Measurements from ENCODE around the gene DNPEP. TPM values are rescaled to one million over a fixed set of nuclear protein-coding genes. Genes with fewer than 3 reads are reported as not detected.

Gene DNPEP
- total RNA-seq, 1 donor from 2014 or later = 49.6 TPM

DNA sequence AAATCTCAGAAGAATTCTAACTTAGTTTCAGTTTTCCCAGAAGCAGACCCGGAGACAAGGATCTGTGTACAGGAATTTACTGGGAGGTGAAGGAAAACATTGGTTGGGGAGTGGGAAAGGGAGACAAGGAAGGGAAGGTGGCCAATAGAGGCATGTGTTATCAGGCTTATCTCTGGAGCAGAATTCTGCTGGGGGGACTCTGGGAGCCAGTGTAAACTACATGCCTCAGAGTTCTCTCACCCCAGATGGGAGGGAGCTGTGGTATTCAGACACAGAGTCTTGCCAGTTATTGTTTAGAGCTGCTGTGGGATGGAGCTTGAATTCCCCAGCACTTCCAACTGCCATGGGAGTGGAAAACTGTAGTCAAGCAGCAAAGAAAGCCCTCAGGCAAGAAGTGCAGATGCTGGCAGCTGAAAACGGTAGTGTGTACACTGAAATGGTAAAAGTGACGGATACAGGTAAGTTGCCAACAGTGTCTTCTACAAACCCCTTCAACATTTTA, 19.0 kb downstream of the DNPEP start:
- H3K27ac Mint-ChIP-seq (ENCODE audit: unreplicated experiment) = no peak overlapping the region
- no peaks in the 10 kb centered on the region for H3K9me3 Mint-ChIP-seq (ENCODE audit: unreplicated experiment)
- H3K4me3 Mint-ChIP-seq (ENCODE audit: unreplicated experiment) = no peak overlapping the region
- H3K36me3 Mint-ChIP-seq (ENCODE audit: low read depth, unreplicated experiment) = peaks cover 4% of the 10 kb centered on the region
- peaks cover 3% of the 10 kb centered on the region for H3K4me1 Mint-ChIP-seq (ENCODE audit: unreplicated experiment)
- TF ChIP-seq, protein P1, sequence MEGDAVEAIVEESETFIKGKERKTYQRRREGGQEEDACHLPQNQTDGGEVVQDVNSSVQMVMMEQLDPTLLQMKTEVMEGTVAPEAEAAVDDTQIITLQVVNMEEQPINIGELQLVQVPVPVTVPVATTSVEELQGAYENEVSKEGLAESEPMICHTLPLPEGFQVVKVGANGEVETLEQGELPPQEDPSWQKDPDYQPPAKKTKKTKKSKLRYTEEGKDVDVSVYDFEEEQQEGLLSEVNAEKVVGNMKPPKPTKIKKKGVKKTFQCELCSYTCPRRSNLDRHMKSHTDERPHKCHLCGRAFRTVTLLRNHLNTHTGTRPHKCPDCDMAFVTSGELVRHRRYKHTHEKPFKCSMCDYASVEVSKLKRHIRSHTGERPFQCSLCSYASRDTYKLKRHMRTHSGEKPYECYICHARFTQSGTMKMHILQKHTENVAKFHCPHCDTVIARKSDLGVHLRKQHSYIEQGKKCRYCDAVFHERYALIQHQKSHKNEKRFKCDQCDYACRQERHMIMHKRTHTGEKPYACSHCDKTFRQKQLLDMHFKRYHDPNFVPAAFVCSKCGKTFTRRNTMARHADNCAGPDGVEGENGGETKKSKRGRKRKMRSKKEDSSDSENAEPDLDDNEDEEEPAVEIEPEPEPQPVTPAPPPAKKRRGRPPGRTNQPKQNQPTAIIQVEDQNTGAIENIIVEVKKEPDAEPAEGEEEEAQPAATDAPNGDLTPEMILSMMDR (IDR thresholded peaks at IDR 0.05; ENCODE audit: unreplicated experiment) = no peak
- H3K27me3 Mint-ChIP-seq (ENCODE audit: unreplicated experiment) = peaks cover 4% of the 10 kb centered on the region
- no peak for DNase-seq (ENCODE audit: low spot score)

DNA sequence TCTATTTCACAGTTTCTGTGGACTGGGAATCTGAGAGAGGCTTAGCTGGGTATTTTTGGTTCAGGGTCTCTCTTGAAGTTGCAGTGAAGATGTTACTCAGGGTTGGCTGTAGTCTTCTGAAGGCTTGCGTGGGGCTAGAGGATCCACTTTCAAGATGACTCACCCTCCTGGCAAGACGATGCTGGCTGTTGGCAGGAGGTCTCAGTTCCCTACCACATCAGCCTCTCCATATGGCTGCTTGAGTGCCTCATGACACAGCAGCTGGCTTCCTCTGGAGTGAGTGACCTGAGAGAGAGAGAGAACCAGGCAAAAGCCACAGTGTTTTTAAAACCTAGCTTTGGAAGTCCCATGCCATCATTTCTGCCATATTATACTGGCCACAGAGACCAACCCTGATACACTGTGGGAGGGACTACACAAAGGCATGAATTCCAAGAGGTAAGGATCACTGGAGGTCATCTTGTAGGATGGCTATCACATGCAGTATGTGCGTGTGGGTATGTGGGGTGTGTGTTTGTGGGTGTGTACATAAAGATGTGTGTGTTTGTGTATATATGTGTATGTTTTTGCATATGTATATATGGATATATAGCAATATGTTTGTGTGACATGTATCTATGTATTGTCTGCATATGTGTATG, 25.1 kb downstream of the DNPEP start:
- DNase-seq (ENCODE audit: low spot score) = no peak
- H3K27ac Mint-ChIP-seq (ENCODE audit: unreplicated experiment) = no peak overlapping the region
- H3K36me3 Mint-ChIP-seq (ENCODE audit: low read depth, unreplicated experiment) = no peaks in the 10 kb centered on the region
- H3K4me3 Mint-ChIP-seq (ENCODE audit: unreplicated experiment) = no peak overlapping the region
- H3K9me3 Mint-ChIP-seq (ENCODE audit: unreplicated experiment) = no peaks in the 10 kb centered on the region
- H3K27me3 Mint-ChIP-seq (ENCODE audit: unreplicated experiment) = peaks cover 8% of the 10 kb centered on the region
- H3K4me1 Mint-ChIP-seq (ENCODE audit: unreplicated experiment) = no peaks in the 10 kb centered on the region
- TF ChIP-seq, protein P1 (IDR thresholded peaks at IDR 0.05; ENCODE audit: unreplicated experiment) = no peak

DNA sequence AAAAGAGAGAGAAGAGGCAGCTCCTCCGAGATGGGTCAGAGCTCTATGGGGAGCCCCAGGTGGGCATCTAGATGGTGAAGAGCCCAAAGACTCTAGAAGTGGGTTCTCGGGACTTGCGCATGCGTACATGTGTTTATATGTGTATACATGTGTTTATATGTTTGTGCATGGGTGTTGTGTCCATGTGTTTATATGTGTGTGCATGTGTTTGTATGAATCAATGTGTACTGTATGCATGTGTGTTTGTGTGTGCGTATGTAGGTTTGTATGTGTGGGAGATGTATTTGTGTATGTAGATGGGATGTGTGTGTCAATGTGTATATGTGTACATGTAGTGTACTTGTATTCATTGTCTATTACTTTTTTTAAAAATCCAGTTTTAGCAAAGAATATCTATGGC, 25.6 kb downstream of the DNPEP start:
- H3K27me3 Mint-ChIP-seq (ENCODE audit: unreplicated experiment) = peaks cover 8% of the 10 kb centered on the region
- no peaks in the 10 kb centered on the region for H3K9me3 Mint-ChIP-seq (ENCODE audit: unreplicated experiment)
- no peaks in the 10 kb centered on the region for H3K4me1 Mint-ChIP-seq (ENCODE audit: unreplicated experiment)
- H3K27ac Mint-ChIP-seq (ENCODE audit: unreplicated experiment) = no peak overlapping the region
- DNase-seq (ENCODE audit: low spot score) = no peak
- TF ChIP-seq, protein P1 (IDR thresholded peaks at IDR 0.05; ENCODE audit: unreplicated experiment) = no peak
- H3K4me3 Mint-ChIP-seq (ENCODE audit: unreplicated experiment) = no peak overlapping the region
- H3K36me3 Mint-ChIP-seq (ENCODE audit: low read depth, unreplicated experiment) = no peaks in the 10 kb centered on the region

DNA sequence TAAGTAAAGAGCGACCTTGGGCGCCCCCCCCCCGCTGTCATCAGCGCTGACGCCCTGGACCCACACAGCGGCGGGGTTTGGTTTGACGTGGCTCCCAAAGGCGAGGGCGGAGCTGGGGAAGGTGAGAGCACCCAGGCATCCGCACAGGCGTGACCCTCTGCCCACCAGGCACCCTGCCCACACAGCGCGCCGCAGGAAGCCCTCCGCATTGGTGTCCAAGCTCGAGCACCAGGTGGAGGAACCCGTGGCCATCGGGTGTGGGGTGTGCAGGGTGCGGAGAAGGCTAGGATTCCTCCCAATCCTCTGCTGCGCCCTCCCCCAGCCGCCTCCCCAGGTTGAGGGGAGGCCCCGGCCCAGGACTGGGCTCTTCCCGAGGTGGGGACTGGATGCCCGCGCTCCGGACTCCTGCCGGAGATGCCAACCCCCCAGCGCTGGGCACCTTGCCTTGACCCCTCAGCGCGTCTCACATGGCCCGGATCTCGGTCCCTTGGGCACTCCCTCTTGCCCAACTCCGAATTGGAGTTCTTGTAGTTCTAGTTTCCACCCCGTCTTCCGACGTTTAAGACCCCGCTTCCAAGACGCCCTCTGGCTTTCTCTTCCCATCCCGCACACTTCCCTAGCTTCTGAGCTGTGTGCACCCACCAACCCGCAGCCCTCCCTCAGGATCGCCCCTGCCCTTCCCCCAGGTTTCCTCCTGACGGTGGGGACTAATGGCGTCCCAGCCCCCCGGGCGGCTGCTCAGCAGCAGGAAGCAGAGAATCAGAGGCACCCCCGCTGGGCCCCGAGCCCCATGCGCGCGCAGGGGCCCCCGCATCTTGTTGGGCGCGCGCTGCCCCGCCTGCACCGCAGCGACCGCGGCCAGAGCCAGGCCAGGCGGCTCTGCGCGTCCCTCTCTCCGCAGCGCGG, 29.3 kb downstream of the DNPEP start:
- Mint-ChIP-seq H3K36me3 (ENCODE audit: low read depth, unreplicated experiment) (no peaks in the 10 kb centered on the region), H3K4me3 (ENCODE audit: unreplicated experiment) (peak overlapping the region; percentile 44), H3K27me3 (ENCODE audit: unreplicated experiment) (peaks cover 15% of the 10 kb centered on the region), H3K9me3 (ENCODE audit: unreplicated experiment) (no peaks in the 10 kb centered on the region), H3K27ac (ENCODE audit: unreplicated experiment) (no peak overlapping the region), H3K4me1 (ENCODE audit: unreplicated experiment) (no peaks in the 10 kb centered on the region)
- TF ChIP-seq, protein P1 (IDR thresholded peaks at IDR 0.05; ENCODE audit: unreplicated experiment) = no peak
- DNase-seq (ENCODE audit: low spot score) = no peak

DNA sequence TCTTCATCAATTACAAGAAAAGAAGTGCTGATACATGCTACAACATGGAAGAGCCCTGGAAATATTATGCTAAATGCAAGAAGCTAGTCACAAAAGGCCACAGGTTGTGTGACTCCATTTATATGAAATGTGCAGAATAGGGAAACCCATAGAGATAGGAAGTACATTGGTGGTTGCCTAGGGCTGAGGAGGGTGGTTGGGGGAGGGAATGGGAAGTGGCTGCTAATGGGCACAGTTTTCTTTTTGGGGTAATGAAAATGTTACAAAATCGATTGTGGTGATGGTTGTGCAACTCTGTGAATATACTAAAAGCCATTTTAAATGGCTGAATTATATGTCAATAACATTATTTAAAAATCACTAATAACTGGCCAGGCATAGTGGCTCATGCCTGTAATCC, 30.9 kb downstream of the DNPEP start:
- TF ChIP-seq, protein P1 (IDR thresholded peaks at IDR 0.05; ENCODE audit: unreplicated experiment) = no peak
- Mint-ChIP-seq H3K36me3 (ENCODE audit: low read depth, unreplicated experiment) (no peaks in the 10 kb centered on the region), H3K27ac (ENCODE audit: unreplicated experiment) (no peak overlapping the region), H3K4me1 (ENCODE audit: unreplicated experiment) (no peaks in the 10 kb centered on the region), H3K4me3 (ENCODE audit: unreplicated experiment) (no peak overlapping the region), H3K27me3 (ENCODE audit: unreplicated experiment) (peaks cover 18% of the 10 kb centered on the region), H3K9me3 (ENCODE audit: unreplicated experiment) (no peaks in the 10 kb centered on the region)
- DNase-seq (ENCODE audit: low spot score) = no peak

Measured in endothelial cell (in vitro differentiated cells).